WTC11 (cell line): ENCODE measurements around the gene ISOC2. TPM values are rescaled to one million over a fixed set of nuclear protein-coding genes. Genes with fewer than 3 reads are reported as not detected.

ENCODE experiments used
- ATAC-seq: fragments of 200-7000 bp; cut with Tn5 transposase; 2 replicates; pipeline ENCODE4 v1.10.0; 2021; ENCODE audit warnings: mild to moderate bottlenecking, moderate library complexity
- Bru-seq: library from RNA; stranded (reverse); fragments of 400-500 nt; gene quantifications from one replicate; lab custom pipeline; 2021; lab: Mats Ljungman, UMichigan
- CTCF ChIA-PET: fragments of 300-600 bp; sonication (Branson Sonifier 250); formaldehyde crosslinking; loops from one replicate; lab custom pipeline; 2021; ENCODE audit warnings: antibody characterized with exemption; lab: Charles Lee
- POLR2A ChIA-PET: fragments of 350-600 bp; sonication (Branson Sonifier 250); formaldehyde crosslinking; loops from one replicate; lab custom pipeline; 2021; ENCODE audit warnings: antibody characterized with exemption; lab: Charles Lee
- DNase-seq: peaks from one replicate; pipeline ENCODE4 v3.0.0; 2021; ENCODE audit warnings: low spot score
- H3K27ac Mint-ChIP-seq: 2 replicates; pipeline ENCODE4 v1.8.0; 2021; ENCODE audit warnings: mixed read lengths
- H3K27me3 Mint-ChIP-seq: 2 replicates; pipeline ENCODE4 v1.8.0; 2021; ENCODE audit warnings: low read depth, mild to moderate bottlenecking, moderate library complexity, mixed read lengths
- H3K36me3 Mint-ChIP-seq: 2 replicates; pipeline ENCODE4 v1.8.0; 2021; ENCODE audit warnings: mixed read lengths
- H3K4me1 Mint-ChIP-seq: 2 replicates; pipeline ENCODE4 v1.8.0; 2022; ENCODE audit warnings: mixed read lengths
- H3K4me3 Mint-ChIP-seq: 2 replicates; pipeline ENCODE4 v1.8.0; 2021; ENCODE audit warnings: mild to moderate bottlenecking, moderate library complexity, mixed read lengths
- H3K9me3 Mint-ChIP-seq: 2 replicates; pipeline ENCODE4 v1.8.0; 2021; ENCODE audit warnings: mixed read lengths
- CREM ChIP-seq: sonication (generic); formaldehyde crosslinking; IDR thresholded peaks from 2 replicates; pipeline ENCODE4 v1.8.1; 2022; ENCODE audit warnings: mild to moderate bottlenecking, missing genetic modification reagents, moderate library complexity
- E2F5 ChIP-seq: sonication (generic); formaldehyde crosslinking; IDR thresholded peaks from 2 replicates; pipeline ENCODE4 v1.8.1; 2022; ENCODE audit warnings: mild to moderate bottlenecking, moderate library complexity, missing genetic modification reagents
- ESRRA ChIP-seq: sonication (generic); formaldehyde crosslinking; IDR thresholded peaks from 2 replicates; pipeline ENCODE4 v1.8.1; 2022; ENCODE audit warnings: mild to moderate bottlenecking, missing genetic modification reagents, borderline replicate concordance
- ETV6 ChIP-seq: sonication (generic); formaldehyde crosslinking; IDR thresholded peaks from 2 replicates; pipeline ENCODE4 v1.8.1; 2022; ENCODE audit warnings: mild to moderate bottlenecking, missing genetic modification reagents
- FOXP4 ChIP-seq: sonication (generic); formaldehyde crosslinking; IDR thresholded peaks from 2 replicates; pipeline ENCODE4 v1.8.0; 2022; ENCODE audit warnings: mild to moderate bottlenecking, missing genetic modification reagents
- IRF2 ChIP-seq: sonication (generic); formaldehyde crosslinking; IDR thresholded peaks from 2 replicates; pipeline ENCODE4 v1.8.0; 2022; ENCODE audit warnings: low read depth, missing genetic modification reagents, borderline replicate concordance
- MXD4 ChIP-seq: fragments of 250-450 bp; sonication (Bioruptor Pico); IDR thresholded peaks from 2 replicates; pipeline ENCODE4 v1.8.0; 2021; ENCODE audit warnings: mild to moderate bottlenecking, moderate library complexity, borderline replicate concordance
- NR2C2 ChIP-seq: sonication (generic); formaldehyde crosslinking; IDR thresholded peaks from 2 replicates; pipeline ENCODE4 v1.8.0; 2022; ENCODE audit warnings: mild to moderate bottlenecking, missing genetic modification reagents
- RORB ChIP-seq: fragments of 250-450 bp; sonication (Bioruptor Pico); IDR thresholded peaks from 2 replicates; pipeline ENCODE4 v1.9.0; 2021; ENCODE audit warnings: mild to moderate bottlenecking
- SMAD4 ChIP-seq: sonication (generic); formaldehyde crosslinking; IDR thresholded peaks from 2 replicates; pipeline ENCODE4 v1.8.0; 2022; ENCODE audit warnings: mild to moderate bottlenecking, missing genetic modification reagents
- SOX15 ChIP-seq: fragments of 250-450 bp; sonication (Bioruptor Pico); IDR thresholded peaks from 2 replicates; pipeline ENCODE4 v1.9.0; 2021; ENCODE audit warnings: mild to moderate bottlenecking
- SP1 ChIP-seq: sonication (generic); formaldehyde crosslinking; conservative IDR thresholded peaks from 2 replicates; pipeline ENCODE4 v1.8.1; 2022; ENCODE audit warnings: missing genetic modification reagents
- USF1 ChIP-seq: sonication (generic); formaldehyde crosslinking; IDR thresholded peaks from 2 replicates; pipeline ENCODE4 v1.8.0; 2022; ENCODE audit warnings: mild to moderate bottlenecking, missing genetic modification reagents
- USF2 ChIP-seq: sonication (generic); formaldehyde crosslinking; IDR thresholded peaks from 2 replicates; pipeline ENCODE4 v1.8.1; 2023; ENCODE audit warnings: mild to moderate bottlenecking, missing genetic modification reagents, moderate library complexity
- ZBTB43 ChIP-seq: sonication (generic); formaldehyde crosslinking; IDR thresholded peaks from 2 replicates; pipeline ENCODE4 v1.8.1; 2023; ENCODE audit warnings: mild to moderate bottlenecking, missing genetic modification reagents
- ZMAT4 ChIP-seq: fragments of 250-450 bp; sonication (Bioruptor Pico); IDR thresholded peaks from 2 replicates; pipeline ENCODE4 v1.9.0; 2021; ENCODE audit warnings: mild to moderate bottlenecking
- ZNF219 ChIP-seq: sonication (generic); formaldehyde crosslinking; IDR thresholded peaks from 2 replicates; pipeline ENCODE4 v1.8.0; 2023; ENCODE audit warnings: missing genetic modification reagents, mild to moderate bottlenecking, borderline replicate concordance
- ZNF232 ChIP-seq: sonication (generic); formaldehyde crosslinking; IDR thresholded peaks from 2 replicates; pipeline ENCODE4 v1.8.0; 2022; ENCODE audit warnings: mild to moderate bottlenecking, missing genetic modification reagents
- ZNF317 ChIP-seq: sonication (generic); formaldehyde crosslinking; IDR thresholded peaks from 2 replicates; pipeline ENCODE4 v1.8.1; 2023; ENCODE audit warnings: low read depth, mild to moderate bottlenecking, moderate library complexity, missing genetic modification reagents, borderline replicate concordance
- ZNF396 ChIP-seq: fragments of 250-450 bp; sonication (Bioruptor Pico); IDR thresholded peaks from 2 replicates; pipeline ENCODE4 v1.8.0; 2021; ENCODE audit warnings: mild to moderate bottlenecking, moderate library complexity, borderline replicate concordance
- ZNF423 ChIP-seq: fragments of 250-450 bp; sonication (Bioruptor Pico); IDR thresholded peaks from 2 replicates; pipeline ENCODE4 v2.1.2; 2022; ENCODE audit warnings: mild to moderate bottlenecking, moderate library complexity
- ZNF532 ChIP-seq: fragments of 250-450 bp; sonication (Bioruptor Pico); IDR thresholded peaks from 2 replicates; pipeline ENCODE4 v1.9.0; 2021; ENCODE audit warnings: mild to moderate bottlenecking, borderline replicate concordance
- ZNF671 ChIP-seq: fragments of 250-450 bp; sonication (Bioruptor Pico); IDR thresholded peaks from 2 replicates; pipeline ENCODE4 v1.8.0; 2021; ENCODE audit warnings: mild to moderate bottlenecking
- long read RNA-seq, 3 experiments: library from RNA in 1 of 3; library from capped mRNA in 1 of 3; library from polyadenylated mRNA in 1 of 3; unstranded in 2 of 3; stranded (forward) in 1 of 3; transcript quantifications; one replicate each; pipeline ENCODE4 v2.0.0, GENCODE V29; 2021
- total RNA-seq: library from RNA; stranded (reverse); gene quantifications from 3 replicates; pipeline ENCODE4 v1.2.3, GENCODE V29; 2021

ISOC2 gene
- total RNA-seq (96.3 to 96.6 TPM (median 96.4 TPM) in 3 replicates), Bru-seq, nascent RNA (percentile 78 among the genes with signal in this experiment)
- long read RNA-seq, experiment 1, transcript ISOC2-203 (5 exons, 1,566 nt) = minor isoform, 18 of 55 reads
- long read RNA-seq, experiment 1, transcript ISOC2-202 (6 exons, 998 nt) = major isoform, 32 of 55 reads
- long read RNA-seq, experiment 1, partial matches to known transcripts = 4 of 55 reads
- long read RNA-seq, experiment 1, other reads (novel, unspliced or antisense) = 1 of 55 reads
- long read RNA-seq, experiment 2, transcript ISOC2-202 (6 exons, 998 nt) = major isoform, 90 of 195 reads
- long read RNA-seq, experiment 2, transcript ISOC2-203 (5 exons, 1,566 nt) = minor isoform, 73 of 195 reads
- long read RNA-seq, experiment 2, partial matches to known transcripts = 14 of 195 reads
- long read RNA-seq, experiment 2, other reads (novel, unspliced or antisense) = 15 of 195 reads
- long read RNA-seq, experiment 3, transcript ISOC2-202 (6 exons, 998 nt) = major isoform, 65 of 127 reads
- long read RNA-seq, experiment 3, transcript ISOC2-201 (6 exons, 1,122 nt) = minor isoform, 8 of 127 reads
- long read RNA-seq, experiment 3, transcript ISOC2-203 (5 exons, 1,566 nt) = minor isoform, 46 of 127 reads
- long read RNA-seq, experiment 3, partial matches to known transcripts = 0 of 127 reads
- long read RNA-seq, experiment 3, other reads (novel, unspliced or antisense) = 8 of 127 reads

- ChIA-PET POLR2A (interaction anchor here (0.7 to 1.0 kb wide), 5 partner anchors 15 to 138 kb away, joined by 3 to 5 read pairs (median 4); partner anchors contain the start of genes FIZ1, KMT5C, SSC5D and ZNF628), CTCF (interaction anchor here (0.6 to 2.7 kb wide), 29 partner anchors 8 to 393 kb away, joined by 3 to 19 read pairs (median 3); partner anchors contain the start of genes IL11, NAT14, ZNF628 and ZNF784)
- H3K4me3 Mint-ChIP-seq = peak within 1 kb of the TSS; percentile 84
- peaks cover 20% of the 10 kb centered on the region for H3K27me3 Mint-ChIP-seq
- H3K4me1 Mint-ChIP-seq = peaks cover 43% of the 10 kb centered on the region
- no peaks in the 10 kb centered on the region for H3K9me3 Mint-ChIP-seq
- peak within 1 kb of the TSS; percentile 93 for H3K27ac Mint-ChIP-seq
- peaks cover 6% of the 10 kb centered on the region; the same call in 1 of the 2 replicates for H3K36me3 Mint-ChIP-seq
- peak; percentile 100 for DNase-seq
- peak; percentile 89 for ATAC-seq
- peak; percentile 32; the same call in 1 of the 2 replicates for TF ChIP-seq ZNF423 (CRISPR knock-in tag)
- TF ChIP-seq ZNF317 (CRISPR knock-in tag) = no peak
- 0 out of 2 replicates have a peak, but pooled peaks have one; percentile 40 for TF ChIP-seq CREM
- TF ChIP-seq RORB (CRISPR knock-in tag) = no peak
- TF ChIP-seq FOXP4 (CRISPR knock-in tag) = 0 out of 2 replicates have a peak, but pooled peaks have one; percentile 67
- TF ChIP-seq IRF2 (CRISPR knock-in tag) = no peak
- peak; percentile 100 for TF ChIP-seq ESRRA
- 0 out of 2 replicates have a peak, but pooled peaks have one; percentile 58 for TF ChIP-seq ZMAT4 (CRISPR knock-in tag)
- 0 out of 2 replicates have a peak, but pooled peaks have one; percentile 50 for TF ChIP-seq SMAD4 (CRISPR knock-in tag)
- 0 out of 2 replicates have a peak, but pooled peaks have one; percentile 87 for TF ChIP-seq ZNF532
- TF ChIP-seq ZNF396 = no peak
- TF ChIP-seq ZNF219 (CRISPR knock-in tag) = 0 out of 2 replicates have a peak, but pooled peaks have one; percentile 52
- 0 out of 2 replicates have a peak, but pooled peaks have one; percentile 66 for TF ChIP-seq ZBTB43 (CRISPR knock-in tag)
- peak; percentile 95 for TF ChIP-seq USF2 (CRISPR knock-in tag)
- TF ChIP-seq SOX15 (CRISPR knock-in tag) = no peak
- no peak for TF ChIP-seq E2F5
- peak; percentile 96 for TF ChIP-seq USF1 (CRISPR knock-in tag)
- no peak for TF ChIP-seq ZNF232 (CRISPR knock-in tag)
- TF ChIP-seq ZNF671 (CRISPR knock-in tag) = no peak
- TF ChIP-seq MXD4 (CRISPR knock-in tag) = no peak
- TF ChIP-seq NR2C2 (CRISPR knock-in tag) = no peak
- peak; percentile 99 for TF ChIP-seq SP1 (CRISPR knock-in tag)
- peak; percentile 87 for TF ChIP-seq ETV6 (CRISPR knock-in tag)
Observed at GRCh38 chr19:55461259-55461973, at the start of gene ISOC2. ISOC2 (minus strand) TSS chr19:55461642; CDS start chr19:55456486, 5,156 bp downstream.
